ENCODE results near the gene SDHAF3.
"Not testable (repeated sequence)": the region's sequence is repeated elsewhere in the genome, so short reads cannot be mapped to it uniquely, and the experiment has no call there.

Gene SDHAF3

GRCh38 chr7:97123115-97123514 lies 5.6 kb downstream of the SDHAF3 start:
- H3K9ac ChIP-seq (ENCODE audit: low read length in 2 of 2); H3K4me1 ChIP-seq (ENCODE audit: control insufficient read depth, insufficient read depth, low read length); H3K4me3 ChIP-seq (ENCODE audit: low read length in 2 of 2); H3K9me3 ChIP-seq (ENCODE audit: control insufficient read depth in 2 of 2, low read length in 2 of 2); H3K27ac ChIP-seq (ENCODE audit: low read length); H3K27me3 ChIP-seq (ENCODE audit: control insufficient read depth in 1 of 2, insufficient read depth in 2 of 2, low read length in 2 of 2); H3K36me3 ChIP-seq (ENCODE audit: control insufficient read depth in 2 of 2, insufficient read depth in 2 of 2, low read length in 2 of 2): not testable (repeated sequence)

GRCh38 chr7:97126483-97127171 lies 9.1 kb downstream of the SDHAF3 start:
- no peaks in the 10 kb centered on the region for H3K9me3 ChIP-seq (ENCODE audit: control insufficient read depth in 2 of 2, low read length in 2 of 2)
- no peak overlapping the region for H3K27ac ChIP-seq (ENCODE audit: low read length)
- H3K27me3 ChIP-seq (ENCODE audit: control insufficient read depth in 1 of 2, insufficient read depth in 2 of 2, low read length in 2 of 2), result no peaks in the 10 kb centered on the region
- no peaks in the 10 kb centered on the region for H3K4me1 ChIP-seq (ENCODE audit: control insufficient read depth, insufficient read depth, low read length)
- H3K4me3 ChIP-seq (ENCODE audit: low read length in 2 of 2), result no peak overlapping the region
- no peak overlapping the region for H3K9ac ChIP-seq (ENCODE audit: low read length in 2 of 2)
- H3K36me3 ChIP-seq (ENCODE audit: control insufficient read depth in 2 of 2, insufficient read depth in 2 of 2, low read length in 2 of 2), result no peaks in the 10 kb centered on the region

GRCh38 chr7:97128736-97129135 lies 11.2 kb downstream of the SDHAF3 start:
- no peaks in the 10 kb centered on the region for H3K4me1 ChIP-seq (ENCODE audit: control insufficient read depth, insufficient read depth, low read length)
- H3K36me3 ChIP-seq (ENCODE audit: control insufficient read depth in 2 of 2, insufficient read depth in 2 of 2, low read length in 2 of 2), result no peaks in the 10 kb centered on the region
- no peaks in the 10 kb centered on the region for H3K9me3 ChIP-seq (ENCODE audit: control insufficient read depth in 2 of 2, low read length in 2 of 2)
- H3K27ac ChIP-seq (ENCODE audit: low read length), result no peak overlapping the region
- H3K9ac ChIP-seq (ENCODE audit: low read length in 2 of 2), result no peak overlapping the region
- H3K4me3 ChIP-seq (ENCODE audit: low read length in 2 of 2), result no peak overlapping the region
- no peaks in the 10 kb centered on the region for H3K27me3 ChIP-seq (ENCODE audit: control insufficient read depth in 1 of 2, insufficient read depth in 2 of 2, low read length in 2 of 2)

GRCh38 chr7:97130417-97131139 lies 13.1 kb downstream of the SDHAF3 start:
- H3K4me3 ChIP-seq (ENCODE audit: low read length in 2 of 2), result no peak overlapping the region
- no peaks in the 10 kb centered on the region for H3K27me3 ChIP-seq (ENCODE audit: control insufficient read depth in 1 of 2, insufficient read depth in 2 of 2, low read length in 2 of 2)
- no peaks in the 10 kb centered on the region for H3K9me3 ChIP-seq (ENCODE audit: control insufficient read depth in 2 of 2, low read length in 2 of 2)
- no peaks in the 10 kb centered on the region for H3K36me3 ChIP-seq (ENCODE audit: control insufficient read depth in 2 of 2, insufficient read depth in 2 of 2, low read length in 2 of 2)
- H3K4me1 ChIP-seq (ENCODE audit: control insufficient read depth, insufficient read depth, low read length), result no peaks in the 10 kb centered on the region
- H3K27ac ChIP-seq (ENCODE audit: low read length), result no peak overlapping the region
- H3K9ac ChIP-seq (ENCODE audit: low read length in 2 of 2), result no peak overlapping the region

GRCh38 chr7:97133159-97133558 lies 15.7 kb downstream of the SDHAF3 start:
- H3K27ac ChIP-seq (ENCODE audit: low read length), result no peak overlapping the region
- no peaks in the 10 kb centered on the region for H3K4me1 ChIP-seq (ENCODE audit: control insufficient read depth, insufficient read depth, low read length)
- no peak overlapping the region for H3K4me3 ChIP-seq (ENCODE audit: low read length in 2 of 2)
- H3K27me3 ChIP-seq (ENCODE audit: control insufficient read depth in 1 of 2, insufficient read depth in 2 of 2, low read length in 2 of 2), result no peaks in the 10 kb centered on the region
- H3K36me3 ChIP-seq (ENCODE audit: control insufficient read depth in 2 of 2, insufficient read depth in 2 of 2, low read length in 2 of 2), result no peaks in the 10 kb centered on the region
- no peak overlapping the region for H3K9ac ChIP-seq (ENCODE audit: low read length in 2 of 2)
- H3K9me3 ChIP-seq (ENCODE audit: control insufficient read depth in 2 of 2, low read length in 2 of 2), result no peaks in the 10 kb centered on the region

GRCh38 chr7:97138830-97139229 lies 21.3 kb downstream of the SDHAF3 start:
- Histone ChIP-seq H3K4me3 (ENCODE audit: low read length in 2 of 2) (no peak overlapping the region), H3K9me3 (ENCODE audit: control insufficient read depth in 2 of 2, low read length in 2 of 2) (peaks cover 2 to 3% of the 10 kb centered on the region in 2 donors)

GRCh38 chr7:97145068-97145467 lies 27.6 kb downstream of the SDHAF3 start:
- H3K4me3 ChIP-seq (ENCODE audit: low read length in 2 of 2), result no peak overlapping the region
- no peaks in the 10 kb centered on the region for H3K27me3 ChIP-seq (ENCODE audit: control insufficient read depth in 1 of 2, insufficient read depth in 2 of 2, low read length in 2 of 2)
- no peak overlapping the region for H3K27ac ChIP-seq (ENCODE audit: low read length)
- H3K9me3 ChIP-seq (ENCODE audit: control insufficient read depth in 2 of 2, low read length in 2 of 2), result peaks cover 0 to 3% of the 10 kb centered on the region in 2 donors
- no peaks in the 10 kb centered on the region for H3K4me1 ChIP-seq (ENCODE audit: control insufficient read depth, insufficient read depth, low read length)
- H3K36me3 ChIP-seq (ENCODE audit: control insufficient read depth in 2 of 2, insufficient read depth in 2 of 2, low read length in 2 of 2), result no peaks in the 10 kb centered on the region
- no peak overlapping the region for H3K9ac ChIP-seq (ENCODE audit: low read length in 2 of 2)

More at GRCh38 chr7:97138830-97139229, 21.3 kb downstream of the SDHAF3 start:
- Histone ChIP-seq H3K9ac (ENCODE audit: low read length in 2 of 2) (no peak overlapping the region), H3K27ac (ENCODE audit: low read length) (no peak overlapping the region), H3K27me3 (ENCODE audit: control insufficient read depth in 1 of 2, insufficient read depth in 2 of 2, low read length in 2 of 2) (no peaks in the 10 kb centered on the region), H3K36me3 (ENCODE audit: control insufficient read depth in 2 of 2, insufficient read depth in 2 of 2, low read length in 2 of 2) (no peaks in the 10 kb centered on the region), H3K4me1 (ENCODE audit: control insufficient read depth, insufficient read depth, low read length) (no peaks in the 10 kb centered on the region)

GRCh38 chr7:97149843-97150242 lies 32.3 kb downstream of the SDHAF3 start:
- Histone ChIP-seq H3K4me3 (ENCODE audit: low read length in 2 of 2) (no peak overlapping the region), H3K27ac (ENCODE audit: low read length) (no peak overlapping the region), H3K9ac (ENCODE audit: low read length in 2 of 2) (no peak overlapping the region), H3K9me3 (ENCODE audit: control insufficient read depth in 2 of 2, low read length in 2 of 2) (no peaks in the 10 kb centered on the region), H3K27me3 (ENCODE audit: control insufficient read depth in 1 of 2, insufficient read depth in 2 of 2, low read length in 2 of 2) (no peaks in the 10 kb centered on the region), H3K36me3 (ENCODE audit: control insufficient read depth in 2 of 2, insufficient read depth in 2 of 2, low read length in 2 of 2) (no peaks in the 10 kb centered on the region), H3K4me1 (ENCODE audit: control insufficient read depth, insufficient read depth, low read length) (no peaks in the 10 kb centered on the region)

- no peaks in the 10 kb centered on the region for H3K9me3 ChIP-seq (ENCODE audit: control insufficient read depth in 2 of 2, low read length in 2 of 2)
- no peak overlapping the region for H3K27ac ChIP-seq (ENCODE audit: low read length)
- H3K4me3 ChIP-seq (ENCODE audit: low read length in 2 of 2), result no peak overlapping the region
- H3K27me3 ChIP-seq (ENCODE audit: control insufficient read depth in 1 of 2, insufficient read depth in 2 of 2, low read length in 2 of 2), result no peaks in the 10 kb centered on the region
- no peak overlapping the region for H3K9ac ChIP-seq (ENCODE audit: low read length in 2 of 2)
- no peaks in the 10 kb centered on the region for H3K4me1 ChIP-seq (ENCODE audit: control insufficient read depth, insufficient read depth, low read length)
- H3K36me3 ChIP-seq (ENCODE audit: control insufficient read depth in 2 of 2, insufficient read depth in 2 of 2, low read length in 2 of 2), result no peaks in the 10 kb centered on the region
Measured at GRCh38 chr7:97155897-97156418, 38.5 kb downstream of the SDHAF3 start.

GRCh38 chr7:97159984-97160383 lies 42.5 kb downstream of the SDHAF3 start:
- not testable (repeated sequence) for H3K4me3 ChIP-seq (ENCODE audit: low read length in 2 of 2); H3K4me1 ChIP-seq (ENCODE audit: control insufficient read depth, insufficient read depth, low read length); H3K27me3 ChIP-seq (ENCODE audit: control insufficient read depth in 1 of 2, insufficient read depth in 2 of 2, low read length in 2 of 2); H3K27ac ChIP-seq (ENCODE audit: low read length); H3K36me3 ChIP-seq (ENCODE audit: control insufficient read depth in 2 of 2, insufficient read depth in 2 of 2, low read length in 2 of 2); H3K9me3 ChIP-seq (ENCODE audit: control insufficient read depth in 2 of 2, low read length in 2 of 2); H3K9ac ChIP-seq (ENCODE audit: low read length in 2 of 2)

- not testable (repeated sequence) for H3K36me3 ChIP-seq (ENCODE audit: control insufficient read depth in 2 of 2, insufficient read depth in 2 of 2, low read length in 2 of 2); H3K4me3 ChIP-seq (ENCODE audit: low read length in 2 of 2); H3K4me1 ChIP-seq (ENCODE audit: control insufficient read depth, insufficient read depth, low read length); H3K27me3 ChIP-seq (ENCODE audit: control insufficient read depth in 1 of 2, insufficient read depth in 2 of 2, low read length in 2 of 2); H3K9me3 ChIP-seq (ENCODE audit: control insufficient read depth in 2 of 2, low read length in 2 of 2); H3K9ac ChIP-seq (ENCODE audit: low read length in 2 of 2); H3K27ac ChIP-seq (ENCODE audit: low read length)
Measured at GRCh38 chr7:97161609-97162008, 44.1 kb downstream of the SDHAF3 start.
